Suprapubic skin (tissue), 4 donors: Measurements from ENCODE around the gene ADGRA1. TPM values are rescaled to one million over a fixed set of nuclear protein-coding genes. Genes with fewer than 3 reads are reported as not detected.
"Not testable (repeated sequence)": the region's sequence is repeated elsewhere in the genome, so short reads cannot be mapped to it uniquely, and the experiment has no call there.

ENCODE experiments used
- DNase-seq, 2 donors: peaks; one replicate each; pipeline ENCODE4 v3.0.0-alpha.2; 2019; ENCODE audit warnings: low spot score in 2 of 2
- H3K27ac ChIP-seq: fragments of 200-600 bp; sonication (generic); one replicate; pipeline ENCODE4 v1.5.1; 2019
- H3K27me3 ChIP-seq: fragments of 200-600 bp; sonication (generic); one replicate; pipeline ENCODE4 v1.5.1; 2019
- H3K36me3 ChIP-seq: fragments of 200-600 bp; sonication (generic); one replicate; pipeline ENCODE4 v1.5.1; 2019
- H3K4me1 ChIP-seq: fragments of 200-600 bp; sonication (generic); one replicate; pipeline ENCODE4 v1.5.1; 2019
- H3K4me3 ChIP-seq: fragments of 200-600 bp; sonication (generic); one replicate; pipeline ENCODE4 v1.5.1; 2019; ENCODE audit warnings: mild to moderate bottlenecking
- H3K9me3 ChIP-seq: fragments of 200-600 bp; sonication (generic); one replicate; pipeline ENCODE4 v1.5.1; 2019
- EP300 ChIP-seq: sonication (generic); formaldehyde crosslinking; IDR thresholded peaks from one replicate; pipeline ENCODE4 v1.6.1; 2017; ENCODE audit warnings: antibody characterized with exemption
- POLR2A ChIP-seq, 2 donors: fragments of 450-650 bp; IDR thresholded peaks; one replicate each; pipeline ENCODE4 v1.6.1; 2017; ENCODE audit warnings: antibody characterized with exemption in 2 of 2, mild to moderate bottlenecking in 2 of 2, moderate library complexity in 2 of 2
- POLR2AphosphoS5 ChIP-seq, 3 donors: sonication (generic); formaldehyde crosslinking; IDR thresholded peaks; one replicate each; pipeline ENCODE4 v1.6.1; 2017; ENCODE audit warnings: antibody characterized with exemption in 3 of 3
- WGBS: methylation state at CpG from one replicate; pipeline ENCODE4 v1.1.5; 2018; 5-methylcytosine and 5-hydroxymethylcytosine counted together
- total RNA-seq, 4 donors: library from RNA; depleted of rRNA; stranded (reverse); fragments of >200 nt; gene quantifications; one replicate each; pipeline ENCODE4 v1.1.0, GENCODE V29; 2016
- TF ChIP-seq, protein P1 (sequence below), 2 donors: fragments of 200-600 bp in 1 of 2; fragments of 450-650 bp in 1 of 2; sonication (generic) in 1 of 2; IDR thresholded peaks; one replicate each; pipeline ENCODE4 v1.5.1; 2016 to 2019; ENCODE audit warnings: antibody characterized with exemption in 2 of 2, mild to moderate bottlenecking in 1 of 2, moderate library complexity in 1 of 2

The ADGRA1 gene
- total RNA-seq, 4 donors from 2014 or later, result not detected

GRCh38 chr10:133049639-133050038, 38.1 kb upstream of the ADGRA1 start:
- DNase-seq, result no peak
- peaks cover 58% of the 10 kb centered on the region for H3K27me3 ChIP-seq
- TF ChIP-seq POLR2AphosphoS5 (IDR thresholded peaks at IDR 0.05), result no peak
- TF ChIP-seq, protein P1, sequence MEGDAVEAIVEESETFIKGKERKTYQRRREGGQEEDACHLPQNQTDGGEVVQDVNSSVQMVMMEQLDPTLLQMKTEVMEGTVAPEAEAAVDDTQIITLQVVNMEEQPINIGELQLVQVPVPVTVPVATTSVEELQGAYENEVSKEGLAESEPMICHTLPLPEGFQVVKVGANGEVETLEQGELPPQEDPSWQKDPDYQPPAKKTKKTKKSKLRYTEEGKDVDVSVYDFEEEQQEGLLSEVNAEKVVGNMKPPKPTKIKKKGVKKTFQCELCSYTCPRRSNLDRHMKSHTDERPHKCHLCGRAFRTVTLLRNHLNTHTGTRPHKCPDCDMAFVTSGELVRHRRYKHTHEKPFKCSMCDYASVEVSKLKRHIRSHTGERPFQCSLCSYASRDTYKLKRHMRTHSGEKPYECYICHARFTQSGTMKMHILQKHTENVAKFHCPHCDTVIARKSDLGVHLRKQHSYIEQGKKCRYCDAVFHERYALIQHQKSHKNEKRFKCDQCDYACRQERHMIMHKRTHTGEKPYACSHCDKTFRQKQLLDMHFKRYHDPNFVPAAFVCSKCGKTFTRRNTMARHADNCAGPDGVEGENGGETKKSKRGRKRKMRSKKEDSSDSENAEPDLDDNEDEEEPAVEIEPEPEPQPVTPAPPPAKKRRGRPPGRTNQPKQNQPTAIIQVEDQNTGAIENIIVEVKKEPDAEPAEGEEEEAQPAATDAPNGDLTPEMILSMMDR (IDR thresholded peaks at IDR 0.05), result no peak
- no peak for TF ChIP-seq POLR2A (IDR thresholded peaks at IDR 0.05)
- TF ChIP-seq EP300, result no peak
- no peaks in the 10 kb centered on the region for H3K36me3 ChIP-seq
- H3K27ac ChIP-seq, result no peak overlapping the region
- no peaks in the 10 kb centered on the region for H3K4me1 ChIP-seq
- WGBS, result 86% methylated on average over 8 of the region's 11 CpGs
- H3K4me3 ChIP-seq, result no peak overlapping the region
- H3K9me3 ChIP-seq, result no peaks in the 10 kb centered on the region

- H3K4me1 ChIP-seq, result no peaks in the 10 kb centered on the region
- H3K4me3 ChIP-seq, result no peak overlapping the region
- WGBS, result 56% methylated on average over 5 of the region's 11 CpGs
- no peaks in the 10 kb centered on the region for H3K9me3 ChIP-seq
- H3K27ac ChIP-seq, result no peak overlapping the region
- H3K27me3 ChIP-seq, result peaks cover 52% of the 10 kb centered on the region
- no peak for DNase-seq
- TF ChIP-seq, protein P1 (IDR thresholded peaks at IDR 0.05), result no peak
- TF ChIP-seq POLR2AphosphoS5 (IDR thresholded peaks at IDR 0.05) (no peak), POLR2A (IDR thresholded peaks at IDR 0.05) (no peak), EP300 (no peak)
- no peaks in the 10 kb centered on the region for H3K36me3 ChIP-seq
Measured at GRCh38 chr10:133050371-133050770, 37.4 kb upstream of the ADGRA1 start.

GRCh38 chr10:133052076-133052475, 35.6 kb upstream of the ADGRA1 start:
- no peak for DNase-seq
- H3K4me1 ChIP-seq, result no peaks in the 10 kb centered on the region
- H3K36me3 ChIP-seq, result no peaks in the 10 kb centered on the region
- TF ChIP-seq EP300, result no peak
- H3K27ac ChIP-seq, result no peak overlapping the region
- no CpG with 5 or more reads among the region's 14 CpGs for WGBS
- H3K27me3 ChIP-seq, result peaks cover 54% of the 10 kb centered on the region
- no peak overlapping the region for H3K4me3 ChIP-seq
- H3K9me3 ChIP-seq, result no peaks in the 10 kb centered on the region

DNA sequence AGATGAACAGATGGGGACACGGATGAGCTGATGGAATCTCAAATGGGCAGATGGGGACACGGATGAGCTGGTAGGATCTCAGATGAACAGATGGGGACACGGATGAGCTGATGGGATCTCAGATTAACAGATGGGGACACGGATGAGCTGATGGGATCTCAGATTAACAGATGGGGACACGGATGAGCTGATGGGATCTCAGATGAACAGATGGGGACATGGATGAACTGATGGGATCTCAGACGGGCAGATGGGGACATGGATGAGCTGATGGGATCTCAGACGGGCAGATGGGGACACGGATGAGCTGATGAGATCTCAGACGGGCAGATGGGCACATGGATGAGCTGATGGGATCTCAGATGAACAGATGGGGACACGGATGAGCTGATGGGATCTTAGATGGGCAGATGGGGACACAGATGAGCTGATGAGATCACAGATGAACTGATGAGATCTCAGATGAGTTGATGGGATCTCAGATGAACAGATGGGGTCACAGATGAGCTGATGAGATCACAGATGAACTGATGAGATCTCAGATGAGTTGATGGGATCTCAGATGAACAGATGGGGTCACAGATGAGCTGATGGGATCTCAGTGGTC, 34.1 kb upstream of the ADGRA1 start:
- not testable (repeated sequence) for H3K9me3 ChIP-seq, DNase-seq, H3K4me1 ChIP-seq, H3K27ac ChIP-seq, H3K4me3 ChIP-seq, H3K36me3 ChIP-seq
- 87% methylated on average over 10 of the region's 10 CpGs for WGBS
- H3K27me3 ChIP-seq, result peaks cover 43% of the 10 kb centered on the region

DNA sequence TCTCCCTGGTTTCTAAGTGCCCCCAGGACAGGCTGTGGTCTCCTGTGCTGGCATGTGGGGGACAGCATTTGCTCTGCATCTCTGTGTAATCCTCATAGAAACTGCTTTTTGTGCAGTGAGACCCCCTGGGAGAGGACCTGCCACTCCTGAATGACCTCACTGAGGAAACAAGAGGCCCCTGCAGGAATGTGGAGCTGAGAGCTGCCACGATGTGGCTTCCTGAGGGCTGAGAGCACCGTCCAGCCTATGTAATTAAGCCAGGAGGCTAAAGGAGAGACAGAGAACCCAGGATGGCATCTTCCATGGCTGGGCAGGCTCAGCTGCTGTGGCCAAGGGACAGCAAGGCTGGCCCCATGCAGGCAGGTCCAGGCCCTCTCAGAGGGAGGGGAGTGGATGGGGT, 32.3 kb upstream of the ADGRA1 start:
- DNase-seq, result no peak
- H3K27ac ChIP-seq, result no peak overlapping the region
- WGBS, result 44% methylated on average over 2 of the region's 2 CpGs
- H3K4me1 ChIP-seq, result no peaks in the 10 kb centered on the region
- peaks cover 32% of the 10 kb centered on the region for H3K27me3 ChIP-seq
- H3K9me3 ChIP-seq, result no peaks in the 10 kb centered on the region
- no peak overlapping the region for H3K4me3 ChIP-seq
- TF ChIP-seq, protein P1 (IDR thresholded peaks at IDR 0.05), result no peak
- TF ChIP-seq POLR2A (IDR thresholded peaks at IDR 0.05) (no peak), EP300 (no peak), POLR2AphosphoS5 (IDR thresholded peaks at IDR 0.05) (no peak)
- no peaks in the 10 kb centered on the region for H3K36me3 ChIP-seq

DNA sequence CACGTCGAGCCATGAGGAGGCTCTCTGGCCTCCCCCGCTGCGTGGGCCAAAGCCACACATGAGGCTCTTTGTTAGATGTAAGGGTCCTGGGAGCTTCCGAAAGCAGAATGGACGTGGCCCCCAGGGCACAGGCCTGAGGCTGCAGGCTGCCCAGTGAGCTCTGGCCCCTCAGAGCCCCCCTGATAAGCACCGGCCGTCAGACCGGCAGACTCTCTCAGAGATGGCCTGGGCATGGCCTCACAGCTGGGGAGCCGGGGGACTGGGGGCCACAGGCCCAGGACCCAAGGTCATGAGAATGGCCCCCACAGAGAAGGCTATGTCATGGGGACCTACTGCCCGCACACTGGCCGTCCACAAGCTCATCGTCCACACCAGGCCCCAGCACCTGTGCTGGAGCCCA, 31.7 kb upstream of the ADGRA1 start:
- Histone ChIP-seq H3K36me3 (no peaks in the 10 kb centered on the region), H3K4me3 (no peak overlapping the region), H3K27me3 (peaks cover 31% of the 10 kb centered on the region), H3K27ac (no peak overlapping the region), H3K9me3 (no peaks in the 10 kb centered on the region), H3K4me1 (no peaks in the 10 kb centered on the region)
- DNase-seq, result no peak
- no peak for TF ChIP-seq POLR2A (IDR thresholded peaks at IDR 0.05)
- TF ChIP-seq, protein P1 (IDR thresholded peaks at IDR 0.05), result no peak
- TF ChIP-seq EP300, result no peak
- TF ChIP-seq POLR2AphosphoS5 (IDR thresholded peaks at IDR 0.05), result no peak
- WGBS, result 89% methylated on average over 5 of the region's 13 CpGs
